ENCODE measurements around the gene CDK6. TPM values are rescaled to one million over a fixed set of nuclear protein-coding genes. Genes with fewer than 3 reads are reported as not detected.

CDK6 gene
- total and polyA plus RNA-seq, 9 of the 15 experiments (the other 6 are each of a cell fraction or from before 2014, with no cell fraction given) = 7.6 to 109 (median 44.4) TPM

- TF ChIP-seq ARID4B (CRISPR knock-in tag; IDR thresholded peaks at IDR 0.05) = peak; percentile 38; the same call in 1 of the 2 replicates
- TF ChIP-seq ASH1L (IDR thresholded peaks at IDR 0.05; ENCODE audit: borderline replicate concordance, low read depth, partially characterized antibody) = no peak
- TF ChIP-seq, protein P1, sequence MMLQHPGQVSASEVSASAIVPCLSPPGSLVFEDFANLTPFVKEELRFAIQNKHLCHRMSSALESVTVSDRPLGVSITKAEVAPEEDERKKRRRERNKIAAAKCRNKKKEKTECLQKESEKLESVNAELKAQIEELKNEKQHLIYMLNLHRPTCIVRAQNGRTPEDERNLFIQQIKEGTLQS (IDR thresholded peaks at IDR 0.05) = peak; percentile 34; the same call in 1 of the 2 replicates
- TF ChIP-seq, protein P1 (CRISPR knock-in tag; conservative IDR thresholded peaks at IDR 0.05) = no peak
- no peak for TF ChIP-seq DLX4 (CRISPR knock-in tag; IDR thresholded peaks at IDR 0.05)
- TF ChIP-seq CBFB (CRISPR knock-in tag; IDR thresholded peaks at IDR 0.05) = no peak
- no peak for TF ChIP-seq EWSR1 (IDR thresholded peaks at IDR 0.05; ENCODE audit: borderline replicate concordance, low read depth, partially characterized antibody)
- no peak for TF ChIP-seq POLR3A (IDR thresholded peaks at IDR 0.05; ENCODE audit: borderline replicate concordance, extremely low read depth, insufficient read depth, insufficient read length)
- TF ChIP-seq KLF10 (CRISPR knock-in tag; IDR thresholded peaks at IDR 0.05) = no peak
- no peak for TF ChIP-seq RREB1 (CRISPR knock-in tag; IDR thresholded peaks at IDR 0.05)
- TF ChIP-seq SMC3 (conservative IDR thresholded peaks at IDR 0.05; ENCODE audit: insufficient read depth, low read depth, low read length) = 0 out of 2 replicates have a peak, but pooled peaks have one; percentile 15
- 0 out of 2 replicates have a peak, but pooled peaks have one; percentile 66 for TF ChIP-seq ZNF282 (CRISPR knock-in tag; IDR thresholded peaks at IDR 0.05)
- no peak for TF ChIP-seq MEIS2 (IDR thresholded peaks at IDR 0.05; ENCODE audit: partially characterized antibody)
- TF ChIP-seq FOXA1 (IDR thresholded peaks at IDR 0.05; ENCODE audit: borderline replicate concordance) = no peak
- TF ChIP-seq PRPF4 (IDR thresholded peaks at IDR 0.05; ENCODE audit: insufficient read depth, low read depth, low read length, poor library complexity, severe bottlenecking) = peak; percentile 32
These were observed 3.2 kb downstream of the CDK6 start (continued) for GRCh38 chr7:92833024-92833765.

All from K562 (cell line).